GM18508 (cell line): Measurements from ENCODE around the gene ZNF415.
"Not testable (repeated sequence)": the region's sequence is repeated elsewhere in the genome, so short reads cannot be mapped to it uniquely, and the experiment has no call there.

ENCODE experiments used
- ATAC-seq: cut with Tn5 transposase; IDR thresholded peaks from one replicate; pipeline ENCODE4 v1.9.1; 2021; ENCODE audit warnings: moderate number of reproducible peaks; ENCODE audit not compliant: insufficient read depth, unreplicated experiment

ZNF415 gene

DNA sequence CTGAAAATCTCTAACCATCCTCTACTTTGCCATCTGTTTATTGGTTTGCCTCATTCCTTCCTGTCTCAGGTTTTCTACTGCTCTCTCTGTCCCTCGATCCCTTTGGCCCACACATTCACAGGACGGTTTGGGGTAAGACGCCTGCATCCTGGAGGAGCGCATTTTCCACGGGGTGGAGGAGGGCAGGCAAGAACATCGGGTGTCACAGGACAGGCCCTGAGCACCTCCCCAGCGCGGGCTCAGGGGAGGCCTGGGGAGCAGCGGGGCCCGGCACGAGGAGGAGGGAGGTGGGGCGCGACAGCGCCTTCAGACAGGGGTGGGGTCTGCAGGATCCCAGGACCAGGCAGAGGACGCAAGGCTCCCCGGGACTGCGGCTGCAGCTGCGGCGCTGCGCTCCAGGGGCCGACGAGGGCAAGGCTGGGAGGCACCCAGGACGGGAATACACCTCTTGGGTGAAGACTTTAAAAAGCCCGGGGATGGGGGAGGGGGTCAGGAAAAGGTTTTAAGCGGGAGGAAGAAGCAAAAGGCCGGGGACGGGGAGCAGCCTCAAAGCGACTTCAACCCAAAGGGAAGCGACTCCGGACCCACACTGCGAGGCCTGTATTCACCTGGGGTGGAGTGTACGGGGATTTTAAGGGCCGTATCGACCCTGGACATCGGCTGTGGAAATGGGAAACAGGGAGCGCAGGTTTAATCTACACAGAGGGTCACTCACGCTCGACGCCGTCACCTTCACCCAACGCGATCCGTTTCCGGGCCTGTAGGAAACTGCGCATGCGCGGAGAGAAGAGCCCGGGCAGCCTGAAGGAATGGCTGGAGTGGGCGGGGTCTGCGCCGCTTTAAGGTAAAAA is at the start of gene ZNF415:
TSS of gene ZNF415 (minus strand) at position 770 of the 851 bp plus-strand sequence. CDS start 10,234 bp downstream, outside the sequence.
- no peak for ATAC-seq

- no peak for ATAC-seq
Measured at GRCh38 chr19:53182202-53182601, 49.5 kb upstream of the ZNF415 start.

- no peak for ATAC-seq
Measured at GRCh38 chr19:53177986-53178385, 45.3 kb upstream of the ZNF415 start.

DNA sequence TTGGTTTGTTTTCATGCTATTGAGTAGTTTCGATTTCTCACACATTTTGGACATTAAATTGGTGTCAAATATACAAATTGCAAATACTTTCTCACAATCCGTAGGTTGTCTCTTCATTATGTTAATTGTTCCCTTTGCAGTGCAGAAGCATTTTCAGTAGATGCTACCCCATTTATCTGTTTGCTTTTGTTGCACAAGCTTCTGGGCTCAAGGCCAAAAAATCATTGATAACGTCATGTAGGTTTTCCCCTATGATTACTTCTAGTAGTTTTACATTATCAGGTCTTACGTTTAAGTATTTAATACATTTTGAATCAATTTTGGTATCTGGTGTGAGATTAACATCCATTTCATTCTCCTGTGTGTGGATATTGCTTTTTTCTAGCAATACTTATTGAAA is 40.2 kb upstream of the ZNF415 start:
- no peak for ATAC-seq

DNA sequence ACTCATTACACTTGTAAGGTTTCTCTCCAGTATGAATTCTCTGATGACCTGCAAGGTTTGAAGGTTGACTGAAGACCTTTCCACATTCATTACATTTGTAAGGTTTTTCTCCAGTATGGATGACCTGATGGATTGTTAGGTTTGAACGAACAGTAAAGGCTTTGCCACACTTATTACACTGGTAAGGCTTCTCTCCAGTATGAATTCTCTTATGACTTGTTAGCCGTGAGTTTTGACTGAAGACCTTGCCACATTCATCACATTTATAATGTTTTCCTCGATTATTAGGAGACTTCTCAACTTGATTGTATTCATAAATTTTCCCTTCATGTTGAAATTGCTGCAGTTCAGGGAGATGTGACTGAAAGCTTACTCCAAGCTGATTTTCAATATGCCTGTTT is 33.0 kb upstream of the ZNF415 start:
- no peak for ATAC-seq

DNA sequence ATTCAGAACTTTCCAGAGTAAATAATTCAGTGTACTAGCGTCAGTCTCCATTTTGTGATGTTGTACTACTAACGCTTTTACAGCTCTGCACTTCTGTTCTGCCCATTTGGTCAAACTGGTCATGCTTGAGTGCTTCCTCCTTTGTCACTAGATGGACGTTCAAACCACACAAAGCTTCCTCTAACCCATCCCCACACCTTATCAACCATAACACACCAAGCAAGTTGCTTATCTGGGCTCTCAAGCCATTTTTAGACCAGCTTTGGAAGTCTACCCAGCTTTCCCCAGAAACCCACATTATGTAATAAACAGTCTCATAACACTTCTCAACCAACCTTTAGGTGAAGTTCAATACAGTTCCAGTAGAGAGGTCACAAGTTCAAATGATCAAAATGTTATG is 28.4 kb upstream of the ZNF415 start:
- ATAC-seq: no peak

GRCh38 chr19:53160350-53160749 is 27.6 kb upstream of the ZNF415 start:
- no peak for ATAC-seq

GRCh38 chr19:53158119-53158656 is 25.5 kb upstream of the ZNF415 start:
- no peak for ATAC-seq

DNA sequence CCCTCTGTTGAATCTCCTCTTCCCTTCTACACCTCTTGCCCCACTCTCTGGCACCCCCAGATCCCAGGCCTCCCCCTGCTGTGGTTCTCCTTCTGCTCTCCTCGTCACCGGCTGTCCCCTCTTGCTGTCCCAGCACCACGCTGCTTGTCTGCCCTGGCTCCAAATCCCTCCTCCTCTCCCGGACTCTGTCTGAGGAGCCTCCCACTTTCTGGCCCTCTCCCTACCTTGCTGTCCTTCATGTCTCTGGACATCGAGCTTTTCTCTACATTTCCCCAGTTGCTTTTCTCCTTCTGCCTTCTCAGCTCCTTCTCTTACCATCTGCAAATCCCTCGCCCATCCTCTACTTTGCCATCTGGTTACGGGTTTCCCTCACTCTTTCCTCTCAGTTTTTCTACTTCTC is 24.9 kb upstream of the ZNF415 start:
- no peak for ATAC-seq

DNA sequence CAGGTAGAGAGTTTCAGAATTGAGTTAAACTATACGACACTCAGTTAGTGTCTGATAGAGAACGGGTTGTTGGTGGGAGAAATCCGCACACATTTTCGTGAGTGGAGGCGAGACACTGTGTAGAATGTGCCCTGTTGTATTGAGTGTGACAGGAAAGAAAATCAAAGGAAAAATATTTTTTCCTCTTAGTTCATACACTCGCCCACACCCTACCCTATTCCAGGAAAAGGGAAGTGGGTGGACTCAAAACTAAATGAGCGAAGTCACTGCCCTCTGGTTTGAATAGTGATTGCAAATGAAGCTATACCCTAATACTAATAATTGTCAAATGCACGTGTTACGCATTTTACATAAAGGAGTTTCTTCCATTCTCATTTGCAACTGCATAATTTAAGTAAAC is 24.1 kb upstream of the ZNF415 start:
- ATAC-seq: no peak

GRCh38 chr19:53147645-53148044 is 14.9 kb upstream of the ZNF415 start:
- no peak for ATAC-seq

GRCh38 chr19:53140351-53140750 is 7.6 kb upstream of the ZNF415 start:
- ATAC-seq: no peak

- no peak for ATAC-seq
Measured at GRCh38 chr19:53136432-53136831, 3.7 kb upstream of the ZNF415 start.

GRCh38 chr19:53131727-53132126 is 983 bp downstream of the ZNF415 start:
- no peak for ATAC-seq

DNA sequence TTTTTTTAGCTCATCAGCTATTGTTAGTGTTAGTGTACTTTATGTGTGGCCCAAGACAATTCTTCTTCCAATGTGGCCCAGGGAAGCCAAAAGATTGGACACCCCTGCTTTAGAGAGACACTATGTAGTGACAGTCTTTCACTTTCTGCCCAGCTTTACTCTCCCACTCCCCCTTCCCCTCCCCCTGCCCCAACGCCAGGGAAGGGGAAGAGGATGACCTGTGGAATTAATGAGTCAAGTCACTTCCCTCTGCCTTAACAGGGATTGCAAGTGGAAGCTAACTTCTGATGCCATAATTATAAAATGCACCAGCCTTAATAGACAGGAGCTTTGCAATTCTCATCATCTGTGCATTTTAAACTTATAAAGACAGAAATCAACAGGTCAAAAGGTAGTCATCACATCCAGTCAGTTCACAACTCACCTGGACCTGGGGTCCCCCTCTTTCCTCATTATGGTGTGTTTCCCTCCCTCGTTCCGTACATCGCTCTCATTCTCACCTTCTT is 1.6 kb downstream of the ZNF415 start:
- ATAC-seq: no peak

GRCh38 chr19:53130506-53130905 is 2.2 kb downstream of the ZNF415 start:
- ATAC-seq: no peak

GRCh38 chr19:53126733-53127526 is 5.8 kb downstream of the ZNF415 start:
- not testable (repeated sequence) for ATAC-seq

DNA sequence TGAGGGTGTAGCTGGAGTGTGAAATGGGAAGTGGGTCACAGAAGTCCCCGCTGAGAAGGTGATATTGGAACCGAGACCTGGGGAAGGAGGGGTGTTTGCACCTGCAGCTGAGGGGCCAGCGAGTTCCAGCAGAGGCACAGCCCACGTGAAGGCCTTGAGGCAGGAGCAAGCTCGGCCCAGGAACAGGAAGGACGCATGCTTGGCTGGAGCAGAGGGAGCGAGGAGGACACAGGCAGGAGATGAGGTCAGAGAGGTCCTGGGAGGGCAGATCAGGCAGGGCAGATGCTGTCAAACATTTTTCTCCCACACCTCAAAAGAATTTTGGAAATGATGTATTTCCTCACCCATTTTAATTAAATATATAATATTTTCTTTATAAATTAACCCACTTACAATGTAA is 9.3 kb downstream of the ZNF415 start:
- ATAC-seq: no peak

DNA sequence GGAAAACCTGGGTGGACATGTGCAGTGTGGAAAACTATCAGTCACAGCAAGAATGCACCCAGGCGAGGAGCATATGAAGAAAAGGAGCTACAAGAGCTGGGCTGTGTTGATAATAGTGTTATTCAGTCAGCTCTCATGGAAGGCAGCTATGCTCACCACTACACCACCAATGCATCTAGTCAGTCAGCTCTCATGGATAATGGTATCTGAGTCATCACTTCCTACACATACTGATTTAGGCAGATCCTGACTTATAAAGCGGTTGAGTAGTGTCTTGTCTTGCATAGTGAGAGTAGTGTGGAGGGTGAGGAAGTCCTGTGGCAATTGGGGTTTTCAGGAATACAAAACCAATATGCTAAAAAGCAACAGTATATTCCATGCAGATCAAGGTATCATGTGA is 20.4 kb downstream of the ZNF415 start:
- no peak for ATAC-seq

DNA sequence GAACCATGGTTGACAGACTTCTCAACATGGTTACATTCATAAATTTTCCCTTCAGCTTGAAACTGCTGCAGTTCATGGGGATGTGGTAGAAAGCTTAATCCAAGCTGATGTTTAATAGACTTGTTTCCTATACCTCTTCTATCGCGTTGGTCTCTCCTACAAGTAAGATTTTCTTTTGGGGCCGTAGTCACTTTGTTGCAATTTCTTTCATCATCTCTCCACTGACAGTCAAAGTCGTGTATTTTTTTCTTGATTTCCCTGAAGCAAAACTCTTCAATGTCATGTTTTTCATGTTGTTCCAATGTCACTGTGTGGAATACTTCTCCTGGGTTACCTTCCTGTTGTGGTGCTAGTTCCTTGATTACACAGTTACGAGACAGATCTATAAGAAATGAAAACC is 23.2 kb downstream of the ZNF415 start:
- ATAC-seq: no peak
